ENCODE data around the gene SELENOS. TPM values are rescaled to one million over a fixed set of nuclear protein-coding genes. Genes with fewer than 3 reads are reported as not detected.
A peak's percentile ranks its signal among the peaks of the same experiment; 100 is the strongest.

Gene SELENOS
- total and polyA plus RNA-seq, 9 of the 15 experiments (the other 6 are each of a cell fraction or from before 2014, with no cell fraction given) = 24.9 to 57.4 (median 47.9) TPM

DNA sequence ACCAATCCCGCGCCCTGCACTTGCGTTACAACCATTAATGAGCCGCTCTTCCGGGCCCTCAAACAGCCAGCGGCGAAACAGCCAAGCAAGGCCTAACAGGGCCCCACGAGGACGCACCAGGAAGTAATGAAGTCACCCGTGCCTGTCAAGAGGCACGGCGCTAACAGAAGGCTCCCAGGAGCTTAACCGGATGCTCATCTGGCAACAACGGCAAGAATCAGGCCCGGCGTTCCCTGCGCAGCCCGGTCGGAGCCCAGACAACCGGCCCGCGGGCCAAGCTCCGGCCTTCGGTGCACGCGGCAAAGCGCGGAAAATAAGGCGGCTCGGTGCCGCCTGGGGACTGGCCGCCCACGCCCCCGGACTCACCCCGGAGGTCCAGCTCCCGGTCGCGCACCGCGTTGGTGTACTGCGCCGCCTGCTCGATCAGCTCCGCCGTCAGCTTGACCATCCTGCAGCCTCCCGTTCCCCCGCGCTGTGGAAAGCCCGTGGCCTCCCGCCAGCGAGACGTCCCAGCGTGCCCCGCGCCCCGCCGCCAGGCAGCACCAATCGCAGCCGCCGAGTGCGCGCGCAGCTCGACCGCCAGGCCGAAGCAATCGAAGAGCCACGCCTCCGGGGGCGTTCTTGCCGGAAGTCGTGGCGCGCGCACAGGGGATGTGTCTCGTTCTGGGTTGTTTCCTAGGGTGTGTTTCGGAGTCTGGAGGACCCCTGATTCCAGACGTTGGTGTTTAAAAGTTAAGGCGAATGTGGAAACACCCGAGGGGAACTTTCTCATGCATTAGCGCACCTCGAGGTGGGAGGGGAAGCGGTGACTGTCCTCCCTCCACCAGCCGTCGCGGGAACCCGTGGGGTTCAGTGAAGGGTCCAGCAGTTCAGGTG, 17.7 kb upstream of the SELENOS start, which contains the start of gene SNRPA1 (continued):
- TF ChIP-seq ARID1B (IDR thresholded peaks at IDR 0.05) (peak; percentile 34), MAFK (IDR thresholded peaks at IDR 0.05; ENCODE audit: low read length) (peak; percentile 13; the same call in 1 of the 2 replicates), ZNF583 (CRISPR knock-in tag; IDR thresholded peaks at IDR 0.05) (no peak), GATAD2A (IDR thresholded peaks at IDR 0.05) (0 out of 2 replicates have a peak, but pooled peaks have one; percentile 48), NRF1 (conservative IDR thresholded peaks at IDR 0.05 in 1 of 2, IDR thresholded peaks at IDR 0.05 in 1 of 2) (peak; percentile 88 to 91), ILF3 (IDR thresholded peaks at IDR 0.05; ENCODE audit: borderline replicate concordance) (no peak; the same call in 1 of the 2 replicates), ESRRA (IDR thresholded peaks at IDR 0.05; ENCODE audit: borderline replicate concordance, low read depth) (peak; percentile 61), SRSF1 (IDR thresholded peaks at IDR 0.05; ENCODE audit: low read depth, low read length) (no peak), SAP30 (IDR thresholded peaks at IDR 0.05; ENCODE audit: borderline replicate concordance, insufficient read depth, low read depth, low read length, poor library complexity, severe bottlenecking) (peak; percentile 71), SAFB2 (IDR thresholded peaks at IDR 0.05; ENCODE audit: borderline replicate concordance, low read depth, low read length, severe bottlenecking) (no peak), NCOA6 (IDR thresholded peaks at IDR 0.05) (peak; percentile 65; the same call in 1 of the 2 replicates)
- TF ChIP-seq, protein P1, sequence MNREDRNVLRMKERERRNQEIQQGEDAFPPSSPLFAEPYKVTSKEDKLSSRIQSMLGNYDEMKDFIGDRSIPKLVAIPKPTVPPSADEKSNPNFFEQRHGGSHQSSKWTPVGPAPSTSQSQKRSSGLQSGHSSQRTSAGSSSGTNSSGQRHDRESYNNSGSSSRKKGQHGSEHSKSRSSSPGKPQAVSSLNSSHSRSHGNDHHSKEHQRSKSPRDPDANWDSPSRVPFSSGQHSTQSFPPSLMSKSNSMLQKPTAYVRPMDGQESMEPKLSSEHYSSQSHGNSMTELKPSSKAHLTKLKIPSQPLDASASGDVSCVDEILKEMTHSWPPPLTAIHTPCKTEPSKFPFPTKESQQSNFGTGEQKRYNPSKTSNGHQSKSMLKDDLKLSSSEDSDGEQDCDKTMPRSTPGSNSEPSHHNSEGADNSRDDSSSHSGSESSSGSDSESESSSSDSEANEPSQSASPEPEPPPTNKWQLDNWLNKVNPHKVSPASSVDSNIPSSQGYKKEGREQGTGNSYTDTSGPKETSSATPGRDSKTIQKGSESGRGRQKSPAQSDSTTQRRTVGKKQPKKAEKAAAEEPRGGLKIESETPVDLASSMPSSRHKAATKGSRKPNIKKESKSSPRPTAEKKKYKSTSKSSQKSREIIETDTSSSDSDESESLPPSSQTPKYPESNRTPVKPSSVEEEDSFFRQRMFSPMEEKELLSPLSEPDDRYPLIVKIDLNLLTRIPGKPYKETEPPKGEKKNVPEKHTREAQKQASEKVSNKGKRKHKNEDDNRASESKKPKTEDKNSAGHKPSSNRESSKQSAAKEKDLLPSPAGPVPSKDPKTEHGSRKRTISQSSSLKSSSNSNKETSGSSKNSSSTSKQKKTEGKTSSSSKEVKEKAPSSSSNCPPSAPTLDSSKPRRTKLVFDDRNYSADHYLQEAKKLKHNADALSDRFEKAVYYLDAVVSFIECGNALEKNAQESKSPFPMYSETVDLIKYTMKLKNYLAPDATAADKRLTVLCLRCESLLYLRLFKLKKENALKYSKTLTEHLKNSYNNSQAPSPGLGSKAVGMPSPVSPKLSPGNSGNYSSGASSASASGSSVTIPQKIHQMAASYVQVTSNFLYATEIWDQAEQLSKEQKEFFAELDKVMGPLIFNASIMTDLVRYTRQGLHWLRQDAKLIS (CRISPR knock-in tag; IDR thresholded peaks at IDR 0.05) = peak; percentile 89
- TF ChIP-seq, protein P2, sequence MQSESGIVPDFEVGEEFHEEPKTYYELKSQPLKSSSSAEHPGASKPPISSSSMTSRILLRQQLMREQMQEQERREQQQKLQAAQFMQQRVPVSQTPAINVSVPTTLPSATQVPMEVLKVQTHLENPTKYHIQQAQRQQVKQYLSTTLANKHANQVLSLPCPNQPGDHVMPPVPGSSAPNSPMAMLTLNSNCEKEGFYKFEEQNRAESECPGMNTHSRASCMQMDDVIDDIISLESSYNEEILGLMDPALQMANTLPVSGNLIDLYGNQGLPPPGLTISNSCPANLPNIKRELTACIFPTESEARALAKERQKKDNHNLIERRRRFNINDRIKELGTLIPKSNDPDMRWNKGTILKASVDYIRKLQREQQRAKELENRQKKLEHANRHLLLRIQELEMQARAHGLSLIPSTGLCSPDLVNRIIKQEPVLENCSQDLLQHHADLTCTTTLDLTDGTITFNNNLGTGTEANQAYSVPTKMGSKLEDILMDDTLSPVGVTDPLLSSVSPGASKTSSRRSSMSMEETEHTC (IDR thresholded peaks at IDR 0.05) = no peak
- TF ChIP-seq, protein P3, sequence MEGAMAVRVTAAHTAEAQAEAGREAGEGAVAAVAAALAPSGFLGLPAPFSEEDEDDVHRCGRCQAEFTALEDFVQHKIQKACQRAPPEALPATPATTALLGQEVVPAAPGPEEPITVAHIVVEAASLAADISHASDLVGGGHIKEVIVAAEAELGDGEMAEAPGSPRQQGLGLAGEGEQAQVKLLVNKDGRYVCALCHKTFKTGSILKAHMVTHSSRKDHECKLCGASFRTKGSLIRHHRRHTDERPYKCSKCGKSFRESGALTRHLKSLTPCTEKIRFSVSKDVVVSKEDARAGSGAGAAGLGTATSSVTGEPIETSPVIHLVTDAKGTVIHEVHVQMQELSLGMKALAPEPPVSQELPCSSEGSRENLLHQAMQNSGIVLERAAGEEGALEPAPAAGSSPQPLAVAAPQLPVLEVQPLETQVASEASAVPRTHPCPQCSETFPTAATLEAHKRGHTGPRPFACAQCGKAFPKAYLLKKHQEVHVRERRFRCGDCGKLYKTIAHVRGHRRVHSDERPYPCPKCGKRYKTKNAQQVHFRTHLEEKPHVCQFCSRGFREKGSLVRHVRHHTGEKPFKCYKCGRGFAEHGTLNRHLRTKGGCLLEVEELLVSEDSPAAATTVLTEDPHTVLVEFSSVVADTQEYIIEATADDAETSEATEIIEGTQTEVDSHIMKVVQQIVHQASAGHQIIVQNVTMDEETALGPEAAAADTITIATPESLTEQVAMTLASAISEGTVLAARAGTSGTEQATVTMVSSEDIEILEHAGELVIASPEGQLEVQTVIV (CRISPR knock-in tag; IDR thresholded peaks at IDR 0.05; ENCODE audit: borderline replicate concordance) = no peak
- TF ChIP-seq, protein P4, sequence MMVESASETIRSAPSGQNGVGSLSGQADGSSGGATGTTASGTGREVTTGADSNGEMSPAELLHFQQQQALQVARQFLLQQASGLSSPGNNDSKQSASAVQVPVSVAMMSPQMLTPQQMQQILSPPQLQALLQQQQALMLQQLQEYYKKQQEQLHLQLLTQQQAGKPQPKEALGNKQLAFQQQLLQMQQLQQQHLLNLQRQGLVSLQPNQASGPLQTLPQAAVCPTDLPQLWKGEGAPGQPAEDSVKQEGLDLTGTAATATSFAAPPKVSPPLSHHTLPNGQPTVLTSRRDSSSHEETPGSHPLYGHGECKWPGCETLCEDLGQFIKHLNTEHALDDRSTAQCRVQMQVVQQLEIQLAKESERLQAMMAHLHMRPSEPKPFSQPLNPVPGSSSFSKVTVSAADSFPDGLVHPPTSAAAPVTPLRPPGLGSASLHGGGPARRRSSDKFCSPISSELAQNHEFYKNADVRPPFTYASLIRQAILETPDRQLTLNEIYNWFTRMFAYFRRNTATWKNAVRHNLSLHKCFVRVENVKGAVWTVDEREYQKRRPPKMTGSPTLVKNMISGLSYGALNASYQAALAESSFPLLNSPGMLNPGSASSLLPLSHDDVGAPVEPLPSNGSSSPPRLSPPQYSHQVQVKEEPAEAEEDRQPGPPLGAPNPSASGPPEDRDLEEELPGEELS (CRISPR knock-in tag; IDR thresholded peaks at IDR 0.05; ENCODE audit: borderline replicate concordance) = peak; percentile 59; the same call in 1 of the 2 replicates

Data from K562 (cell line).